GM19035 (cell line): ENCODE results near the gene KIT.

ENCODE experiments used
- ATAC-seq: cut with Tn5 transposase; IDR thresholded peaks from one replicate; pipeline ENCODE4 v1.9.1; 2021; ENCODE audit not compliant: unreplicated experiment

The KIT gene

GRCh38 chr4:54743562-54743961, 85.8 kb downstream of the KIT start:
- ATAC-seq, result no peak

GRCh38 chr4:54744487-54744886, 86.7 kb downstream of the KIT start:
- no peak for ATAC-seq

GRCh38 chr4:54745031-54745770, 87.4 kb downstream of the KIT start:
- ATAC-seq, result no peak

- no peak for ATAC-seq
Observed at GRCh38 chr4:54746218-54746617, 88.5 kb downstream of the KIT start.

- no peak for ATAC-seq
Observed at GRCh38 chr4:54750341-54750740, 92.6 kb downstream of the KIT start.

- no peak for ATAC-seq
Observed at GRCh38 chr4:54754394-54754793, 96.6 kb downstream of the KIT start.

GRCh38 chr4:54764476-54764875, 106.7 kb downstream of the KIT start:
- ATAC-seq, result no peak

GRCh38 chr4:54767376-54767775, 109.6 kb downstream of the KIT start:
- ATAC-seq, result no peak

GRCh38 chr4:54773022-54773421, 115.3 kb downstream of the KIT start:
- no peak for ATAC-seq

- no peak for ATAC-seq
Observed at GRCh38 chr4:54779036-54779435, 121.3 kb downstream of the KIT start.

GRCh38 chr4:54779476-54780148, 121.9 kb downstream of the KIT start:
- no peak for ATAC-seq

GRCh38 chr4:54780149-54780495, 122.4 kb downstream of the KIT start:
- ATAC-seq, result no peak

GRCh38 chr4:54781756-54782155, 124.0 kb downstream of the KIT start:
- ATAC-seq, result no peak

- no peak for ATAC-seq
Observed at GRCh38 chr4:54783402-54784110, 125.8 kb downstream of the KIT start.

- ATAC-seq, result no peak
Observed at GRCh38 chr4:54784161-54784671, 126.5 kb downstream of the KIT start.
